Osteocyte (in vitro differentiated cells): ENCODE results near the gene PTRH2. TPM values are rescaled to one million over a fixed set of nuclear protein-coding genes. Genes with fewer than 3 reads are reported as not detected.

Experiments
- DNase-seq: peaks from one replicate; pipeline ENCODE4 v3.0.0; 2021; ENCODE audit warnings: mixed read lengths; ENCODE audit not compliant: unreplicated experiment; ENCODE audit errors: extremely low spot score
- H3K27ac Mint-ChIP-seq: one replicate; pipeline ENCODE4 v1.8.0; 2021; ENCODE audit warnings: mild to moderate bottlenecking, mixed read lengths; ENCODE audit not compliant: unreplicated experiment
- H3K27me3 Mint-ChIP-seq: one replicate; pipeline ENCODE4 v1.8.0; 2021; ENCODE audit warnings: mixed read lengths; ENCODE audit not compliant: unreplicated experiment
- H3K36me3 Mint-ChIP-seq: one replicate; pipeline ENCODE4 v1.8.0; 2021; ENCODE audit warnings: mixed read lengths; ENCODE audit not compliant: unreplicated experiment
- H3K4me1 Mint-ChIP-seq: one replicate; pipeline ENCODE4 v1.8.0; 2021; ENCODE audit warnings: mixed read lengths; ENCODE audit not compliant: unreplicated experiment
- H3K4me3 Mint-ChIP-seq: one replicate; pipeline ENCODE4 v1.8.0; 2021; ENCODE audit warnings: mild to moderate bottlenecking, moderate library complexity, mixed read lengths; ENCODE audit not compliant: unreplicated experiment
- H3K9me3 Mint-ChIP-seq: one replicate; pipeline ENCODE4 v1.8.0; 2021; ENCODE audit warnings: mixed read lengths; ENCODE audit not compliant: unreplicated experiment
- total RNA-seq: library from RNA; stranded (reverse); gene quantifications from 2 replicates; pipeline ENCODE4 v1.2.1, GENCODE V29; 2021
- TF ChIP-seq, protein P1 (sequence below): fragments of 200-600 bp; sonication (generic); IDR thresholded peaks from 2 replicates; pipeline ENCODE4 v1.5.0; 2021; ENCODE audit warnings: antibody characterized with exemption, mild to moderate bottlenecking, moderate library complexity

Gene PTRH2
- total RNA-seq, 1 donor from 2014 or later: 19.6 TPM

DNA sequence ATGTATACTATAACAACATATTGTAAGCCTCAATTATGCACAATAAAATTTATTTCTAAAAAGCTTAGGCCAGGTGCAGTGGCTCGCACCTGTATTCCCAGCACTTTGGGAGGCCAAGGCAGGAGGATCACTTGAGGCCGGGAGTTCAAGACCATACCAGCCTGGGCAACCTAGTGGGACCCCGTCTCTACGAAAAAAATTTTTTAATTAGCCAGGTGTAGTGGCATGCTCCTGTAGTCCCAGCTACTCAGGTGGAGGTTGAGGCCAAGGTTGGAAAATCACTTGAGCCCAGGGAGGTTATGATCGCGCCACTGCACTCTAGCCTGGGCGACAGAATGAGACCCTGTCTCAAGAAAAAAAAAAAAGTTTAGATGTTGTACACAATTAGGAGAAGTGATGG is 45.7 kb upstream of the PTRH2 start:
- Mint-ChIP-seq H3K27me3 (no peaks in the 10 kb centered on the region), H3K36me3 (no peaks in the 10 kb centered on the region), H3K4me1 (peaks cover 54% of the 10 kb centered on the region), H3K4me3 (no peak overlapping the region), H3K9me3 (no peaks in the 10 kb centered on the region), H3K27ac (peak overlapping the region; percentile 23)
- no peak for DNase-seq
- TF ChIP-seq, protein P1, sequence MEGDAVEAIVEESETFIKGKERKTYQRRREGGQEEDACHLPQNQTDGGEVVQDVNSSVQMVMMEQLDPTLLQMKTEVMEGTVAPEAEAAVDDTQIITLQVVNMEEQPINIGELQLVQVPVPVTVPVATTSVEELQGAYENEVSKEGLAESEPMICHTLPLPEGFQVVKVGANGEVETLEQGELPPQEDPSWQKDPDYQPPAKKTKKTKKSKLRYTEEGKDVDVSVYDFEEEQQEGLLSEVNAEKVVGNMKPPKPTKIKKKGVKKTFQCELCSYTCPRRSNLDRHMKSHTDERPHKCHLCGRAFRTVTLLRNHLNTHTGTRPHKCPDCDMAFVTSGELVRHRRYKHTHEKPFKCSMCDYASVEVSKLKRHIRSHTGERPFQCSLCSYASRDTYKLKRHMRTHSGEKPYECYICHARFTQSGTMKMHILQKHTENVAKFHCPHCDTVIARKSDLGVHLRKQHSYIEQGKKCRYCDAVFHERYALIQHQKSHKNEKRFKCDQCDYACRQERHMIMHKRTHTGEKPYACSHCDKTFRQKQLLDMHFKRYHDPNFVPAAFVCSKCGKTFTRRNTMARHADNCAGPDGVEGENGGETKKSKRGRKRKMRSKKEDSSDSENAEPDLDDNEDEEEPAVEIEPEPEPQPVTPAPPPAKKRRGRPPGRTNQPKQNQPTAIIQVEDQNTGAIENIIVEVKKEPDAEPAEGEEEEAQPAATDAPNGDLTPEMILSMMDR: no peak

DNA sequence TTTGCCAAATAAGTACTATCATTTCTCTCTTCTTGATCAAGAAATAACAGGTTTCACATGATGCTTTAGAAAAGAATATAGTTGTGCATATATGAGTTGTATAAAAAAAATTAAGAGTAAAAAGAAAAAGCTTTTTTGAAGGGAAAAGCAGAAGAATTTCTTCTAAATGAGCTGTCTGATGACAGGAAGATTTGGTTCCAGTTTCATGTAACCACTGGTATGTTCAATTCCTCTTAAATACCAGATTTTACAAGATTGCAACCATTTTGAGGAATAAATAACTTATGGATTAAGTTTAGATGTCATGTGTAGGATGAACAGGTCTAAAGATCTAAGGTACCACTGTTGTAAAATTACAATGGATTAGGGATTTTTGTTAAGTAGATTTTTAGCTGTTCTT is 45.2 kb upstream of the PTRH2 start:
- Mint-ChIP-seq H3K4me3 (no peak overlapping the region), H3K27ac (peak overlapping the region; percentile 54), H3K27me3 (no peaks in the 10 kb centered on the region), H3K4me1 (peaks cover 50% of the 10 kb centered on the region), H3K36me3 (no peaks in the 10 kb centered on the region), H3K9me3 (no peaks in the 10 kb centered on the region)
- no peak for DNase-seq
- TF ChIP-seq, protein P1: no peak

DNA sequence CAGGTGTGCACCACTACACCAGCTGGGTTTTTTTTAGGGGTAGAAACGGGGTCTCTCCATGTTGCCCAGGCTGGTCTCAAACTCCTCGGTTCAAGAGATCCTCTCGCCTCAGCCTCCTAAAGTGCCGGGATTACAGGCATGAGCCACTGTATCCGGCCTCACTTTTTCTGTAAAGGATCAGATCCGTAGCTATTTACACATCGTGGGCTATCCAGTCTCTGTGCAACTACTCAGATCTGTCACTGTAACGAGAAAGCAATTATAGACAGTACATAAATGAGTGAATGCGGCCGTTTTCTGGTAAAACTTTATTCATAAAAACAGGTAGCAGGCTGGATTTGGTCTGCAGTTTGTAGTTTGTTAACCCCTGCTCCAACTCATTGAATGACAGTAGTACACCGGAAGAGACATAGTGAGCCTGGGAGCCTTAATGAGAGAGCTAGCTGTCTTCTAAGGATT is 44.8 kb upstream of the PTRH2 start:
- H3K9me3 Mint-ChIP-seq: no peaks in the 10 kb centered on the region
- H3K27ac Mint-ChIP-seq: peak overlapping the region; percentile 54
- H3K27me3 Mint-ChIP-seq: no peaks in the 10 kb centered on the region
- H3K36me3 Mint-ChIP-seq: no peaks in the 10 kb centered on the region
- TF ChIP-seq, protein P1: no peak
- H3K4me1 Mint-ChIP-seq: peaks cover 47% of the 10 kb centered on the region
- no peak for DNase-seq
- no peak overlapping the region for H3K4me3 Mint-ChIP-seq

DNA sequence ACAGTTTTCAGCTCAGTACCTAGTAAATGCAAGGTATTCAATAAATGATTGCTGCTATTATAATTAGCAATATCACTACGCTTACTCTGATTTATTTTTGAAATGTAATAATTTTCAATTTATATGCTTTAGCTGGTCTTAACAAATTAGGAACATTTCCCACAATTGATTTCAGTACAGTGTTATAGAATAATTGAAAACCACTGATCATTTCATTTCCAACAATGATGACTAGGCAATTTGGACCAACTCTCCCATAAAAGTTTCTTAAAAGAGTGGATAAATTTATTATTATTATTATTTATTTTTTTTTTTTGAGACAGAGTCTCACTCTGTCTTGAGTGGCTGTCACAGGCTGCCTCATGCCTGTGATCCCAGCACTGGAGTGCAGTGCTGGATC is 41.4 kb upstream of the PTRH2 start:
- H3K4me3 Mint-ChIP-seq: no peak overlapping the region
- H3K36me3 Mint-ChIP-seq: peaks cover 6% of the 10 kb centered on the region
- no peaks in the 10 kb centered on the region for H3K9me3 Mint-ChIP-seq
- DNase-seq: no peak
- H3K27me3 Mint-ChIP-seq: no peaks in the 10 kb centered on the region
- H3K27ac Mint-ChIP-seq: no peak overlapping the region
- TF ChIP-seq, protein P1: no peak
- H3K4me1 Mint-ChIP-seq: peaks cover 14% of the 10 kb centered on the region

DNA sequence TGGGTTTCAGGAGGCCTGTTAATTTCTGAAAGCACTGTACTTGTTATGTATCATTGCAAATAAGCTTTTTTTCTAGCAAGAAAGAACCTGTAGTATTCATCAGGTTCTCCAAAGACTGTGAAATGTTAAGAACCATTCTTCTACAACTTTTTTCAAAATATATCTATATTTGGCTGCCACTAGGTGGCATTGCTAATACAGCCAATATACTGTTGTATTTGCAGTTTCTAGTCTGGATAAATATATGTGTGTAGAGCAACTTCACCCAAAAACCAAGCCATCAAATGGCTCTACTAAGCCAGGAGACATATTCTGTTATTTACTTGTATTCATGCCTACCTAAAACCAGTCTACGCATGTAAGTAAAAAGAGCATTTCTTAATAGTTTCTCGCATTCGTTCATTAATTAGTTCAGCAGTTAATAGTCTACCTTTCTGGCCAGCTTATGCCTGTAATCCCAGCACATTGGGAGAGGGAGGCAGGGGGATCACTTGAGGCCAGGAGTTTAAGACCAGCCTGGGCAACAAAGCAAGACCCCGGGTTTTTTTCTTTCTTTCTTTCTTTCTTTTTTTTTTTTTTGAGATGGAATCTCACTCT is 39.7 kb upstream of the PTRH2 start:
- no peak for DNase-seq
- peaks cover 15% of the 10 kb centered on the region for H3K36me3 Mint-ChIP-seq
- H3K27ac Mint-ChIP-seq: peak overlapping the region; percentile 0
- peaks cover 2% of the 10 kb centered on the region for H3K4me1 Mint-ChIP-seq
- H3K4me3 Mint-ChIP-seq: no peak overlapping the region
- H3K9me3 Mint-ChIP-seq: peaks cover 4% of the 10 kb centered on the region
- H3K27me3 Mint-ChIP-seq: no peaks in the 10 kb centered on the region
- TF ChIP-seq, protein P1: peak; percentile 76
